Measurements from ENCODE around the gene DNAI4. TPM values are rescaled to one million over a fixed set of nuclear protein-coding genes. Genes with fewer than 3 reads are reported as not detected.
"Not testable (repeated sequence)": the region's sequence is repeated elsewhere in the genome, so short reads cannot be mapped to it uniquely, and the experiment has no call there.

DNAI4 gene
- total RNA-seq: 2.7 and 4.5 TPM in 2 replicates

DNA sequence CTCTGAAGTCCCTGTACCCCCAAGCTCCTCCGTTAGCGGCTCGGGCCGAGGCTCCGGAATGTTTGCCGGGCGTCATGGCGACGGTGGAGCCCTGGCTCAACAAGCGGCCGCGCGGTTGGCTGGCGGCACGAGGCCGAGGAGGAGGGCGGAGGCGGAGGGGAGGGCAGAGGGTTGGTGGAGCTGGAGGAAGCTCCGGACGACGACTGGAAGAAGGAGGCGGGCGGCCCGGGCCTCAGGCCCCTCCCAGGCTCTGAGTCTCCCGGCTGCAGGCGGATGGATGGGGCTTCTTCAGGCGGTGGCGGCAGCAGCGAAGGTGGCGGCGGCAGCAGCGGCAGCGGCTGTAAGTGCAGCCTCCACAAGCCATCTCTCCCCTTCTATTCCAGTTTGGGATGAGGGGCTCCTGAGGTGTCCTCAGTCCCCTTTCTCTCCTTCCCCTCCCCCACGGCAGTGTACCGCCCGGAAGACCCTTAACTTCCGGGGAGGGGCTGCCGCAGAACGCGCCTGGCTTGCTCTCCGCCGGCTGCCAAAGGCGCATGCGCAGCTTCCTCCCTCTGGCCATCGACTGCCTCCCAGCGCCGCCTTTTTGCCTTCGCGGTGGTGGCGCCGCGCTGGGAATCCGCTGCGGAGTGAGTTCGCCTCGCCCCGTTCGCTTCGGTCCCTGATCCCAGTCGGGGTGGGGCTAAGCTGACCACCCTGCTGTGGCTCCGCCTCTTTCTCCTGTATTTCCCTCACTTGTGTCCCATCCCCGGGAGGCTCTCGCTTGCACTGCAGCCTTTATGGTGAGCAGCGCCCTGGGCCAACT is at the start of gene DNAI4, which contains the start of gene MIER1:
Gene DNAI4, minus strand, starts transcription at position 101 of the 802 bp plus-strand sequence. Its CDS starts 25 bp downstream, at position 76.
Gene MIER1, plus strand, starts transcription at position 235 of the 802 bp plus-strand sequence. Its CDS starts 39 bp downstream, at position 274.
- Histone ChIP-seq H3K4me3 (ENCODE audit: low read depth, low read length) (peak within 1 kb of the TSS; percentile 73), H3K36me3 (ENCODE audit: control insufficient read depth, insufficient read depth, low read length) (no peaks in the 10 kb centered on the region), H3K27me3 (ENCODE audit: control insufficient read depth, insufficient read depth, low read length) (no peaks in the 10 kb centered on the region)
- TF ChIP-seq, protein P1, sequence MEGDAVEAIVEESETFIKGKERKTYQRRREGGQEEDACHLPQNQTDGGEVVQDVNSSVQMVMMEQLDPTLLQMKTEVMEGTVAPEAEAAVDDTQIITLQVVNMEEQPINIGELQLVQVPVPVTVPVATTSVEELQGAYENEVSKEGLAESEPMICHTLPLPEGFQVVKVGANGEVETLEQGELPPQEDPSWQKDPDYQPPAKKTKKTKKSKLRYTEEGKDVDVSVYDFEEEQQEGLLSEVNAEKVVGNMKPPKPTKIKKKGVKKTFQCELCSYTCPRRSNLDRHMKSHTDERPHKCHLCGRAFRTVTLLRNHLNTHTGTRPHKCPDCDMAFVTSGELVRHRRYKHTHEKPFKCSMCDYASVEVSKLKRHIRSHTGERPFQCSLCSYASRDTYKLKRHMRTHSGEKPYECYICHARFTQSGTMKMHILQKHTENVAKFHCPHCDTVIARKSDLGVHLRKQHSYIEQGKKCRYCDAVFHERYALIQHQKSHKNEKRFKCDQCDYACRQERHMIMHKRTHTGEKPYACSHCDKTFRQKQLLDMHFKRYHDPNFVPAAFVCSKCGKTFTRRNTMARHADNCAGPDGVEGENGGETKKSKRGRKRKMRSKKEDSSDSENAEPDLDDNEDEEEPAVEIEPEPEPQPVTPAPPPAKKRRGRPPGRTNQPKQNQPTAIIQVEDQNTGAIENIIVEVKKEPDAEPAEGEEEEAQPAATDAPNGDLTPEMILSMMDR (IDR thresholded peaks at IDR 0.05; ENCODE audit: insufficient read depth, low read length, poor library complexity, severe bottlenecking): no peak
- peak; percentile 89 for DNase-seq (ENCODE audit: low read depth)

GRCh38 chr1:66968574-66968973 is 43.9 kb upstream of the DNAI4 start:
- Histone ChIP-seq H3K36me3 (ENCODE audit: control insufficient read depth, insufficient read depth, low read length) (no peaks in the 10 kb centered on the region), H3K4me3 (ENCODE audit: low read depth, low read length) (no peak overlapping the region), H3K27me3 (ENCODE audit: control insufficient read depth, insufficient read depth, low read length) (no peaks in the 10 kb centered on the region)
- DNase-seq (ENCODE audit: low read depth): no peak
- TF ChIP-seq, protein P1 (IDR thresholded peaks at IDR 0.05; ENCODE audit: insufficient read depth, low read length, poor library complexity, severe bottlenecking): no peak

DNA sequence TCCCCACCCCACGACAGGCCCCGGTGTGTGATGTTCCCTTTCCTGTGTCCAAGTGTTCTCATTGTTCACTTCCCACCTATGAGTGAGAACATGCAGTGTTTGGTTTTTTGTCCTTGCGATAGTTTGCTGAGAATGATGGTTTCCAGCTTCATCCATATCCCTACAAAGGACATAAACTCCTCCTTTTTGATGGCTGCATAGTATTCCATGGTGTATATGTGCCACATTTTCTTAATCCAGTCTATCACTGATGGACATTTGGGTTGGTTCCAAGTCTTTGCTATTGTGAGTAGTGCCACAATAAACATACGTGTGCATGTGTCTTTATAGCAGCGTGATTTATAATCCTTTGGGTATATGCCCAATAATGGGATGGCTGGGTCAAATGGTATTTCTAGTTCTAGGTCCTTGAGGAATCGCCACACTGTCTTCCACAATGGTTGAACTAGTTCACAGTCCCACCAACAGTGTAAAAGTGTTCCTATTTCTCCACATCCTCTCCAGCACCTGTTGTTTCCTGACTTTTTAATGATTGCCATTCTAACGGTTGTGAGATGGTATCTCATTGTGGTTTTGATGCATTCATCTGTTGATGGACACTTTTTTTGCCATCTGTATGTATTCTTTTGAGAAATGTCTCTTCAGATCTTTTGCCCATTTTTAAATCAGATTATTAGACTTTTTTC is 41.7 kb upstream of the DNAI4 start:
- H3K4me3 ChIP-seq (ENCODE audit: low read depth, low read length); H3K36me3 ChIP-seq (ENCODE audit: control insufficient read depth, insufficient read depth, low read length); H3K27me3 ChIP-seq (ENCODE audit: control insufficient read depth, insufficient read depth, low read length); DNase-seq (ENCODE audit: low read depth): not testable (repeated sequence)

- H3K27me3 ChIP-seq (ENCODE audit: control insufficient read depth, insufficient read depth, low read length): no peaks in the 10 kb centered on the region
- TF ChIP-seq, protein P1 (IDR thresholded peaks at IDR 0.05; ENCODE audit: insufficient read depth, low read length, poor library complexity, severe bottlenecking): no peak
- DNase-seq (ENCODE audit: low read depth): no peak
- H3K36me3 ChIP-seq (ENCODE audit: control insufficient read depth, insufficient read depth, low read length): no peaks in the 10 kb centered on the region
- no peak overlapping the region for H3K4me3 ChIP-seq (ENCODE audit: low read depth, low read length)
These were observed 33.3 kb upstream of the DNAI4 start for GRCh38 chr1:66957938-66958337.

DNA sequence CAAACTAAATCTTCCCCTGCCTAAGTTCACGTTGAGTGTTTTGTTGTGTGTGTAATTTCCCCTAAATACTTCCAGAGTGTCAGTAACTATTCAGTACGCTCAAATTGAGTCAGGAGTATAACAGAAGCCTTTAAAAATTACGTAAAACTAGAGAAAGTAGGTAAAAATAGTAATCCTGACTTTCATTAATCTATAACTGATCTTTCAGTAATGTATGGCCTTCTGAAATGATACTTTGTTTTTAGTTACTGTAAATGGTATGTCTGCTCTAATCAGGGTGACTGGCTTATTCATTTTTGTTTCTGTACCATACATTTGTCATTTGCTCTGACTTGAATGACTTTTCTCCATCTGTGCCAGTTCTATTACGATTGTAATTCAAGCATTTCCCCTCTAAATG is 29.6 kb upstream of the DNAI4 start:
- DNase-seq (ENCODE audit: low read depth): no peak
- Histone ChIP-seq H3K27me3 (ENCODE audit: control insufficient read depth, insufficient read depth, low read length) (no peaks in the 10 kb centered on the region), H3K4me3 (ENCODE audit: low read depth, low read length) (no peak overlapping the region), H3K36me3 (ENCODE audit: control insufficient read depth, insufficient read depth, low read length) (no peaks in the 10 kb centered on the region)
- TF ChIP-seq, protein P1 (IDR thresholded peaks at IDR 0.05; ENCODE audit: insufficient read depth, low read length, poor library complexity, severe bottlenecking): no peak

GRCh38 chr1:66951513-66951912 is 26.9 kb upstream of the DNAI4 start:
- DNase-seq (ENCODE audit: low read depth): peak; percentile 18
- Histone ChIP-seq H3K36me3 (ENCODE audit: control insufficient read depth, insufficient read depth, low read length) (no peaks in the 10 kb centered on the region), H3K27me3 (ENCODE audit: control insufficient read depth, insufficient read depth, low read length) (no peaks in the 10 kb centered on the region), H3K4me3 (ENCODE audit: low read depth, low read length) (no peak overlapping the region)
- TF ChIP-seq, protein P1 (IDR thresholded peaks at IDR 0.05; ENCODE audit: insufficient read depth, low read length, poor library complexity, severe bottlenecking): no peak
